ENCODE results near the gene CYP8B1.

Gene CYP8B1

DNA sequence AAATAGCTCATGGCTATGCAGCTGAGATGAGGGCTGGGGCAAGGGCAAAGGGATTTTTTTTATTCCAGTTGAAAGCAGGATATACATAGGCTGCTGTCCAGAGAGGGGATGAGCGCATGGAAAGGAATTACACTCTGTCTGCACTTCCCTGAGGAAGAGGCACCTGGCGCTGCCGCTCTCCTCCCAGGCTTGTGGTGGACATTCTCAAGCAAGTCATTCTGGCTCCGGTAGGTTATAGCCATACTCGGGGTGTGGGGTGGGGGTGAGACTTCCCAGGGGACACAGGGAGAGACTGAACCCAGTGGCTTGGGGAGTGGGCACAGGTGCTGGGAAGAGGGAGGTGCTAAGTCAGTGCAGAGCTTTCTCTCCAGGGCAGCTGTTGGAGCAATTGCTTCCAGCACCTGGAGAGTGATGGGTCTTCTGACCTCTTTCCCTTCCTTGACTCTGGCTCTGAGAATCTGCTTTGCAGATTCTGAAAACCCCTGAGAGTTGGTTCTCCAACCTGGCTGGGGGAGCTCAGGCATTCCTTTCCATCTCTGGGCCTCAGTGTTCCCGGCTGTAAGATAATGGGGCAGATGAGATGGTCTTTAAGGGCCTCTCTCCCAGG, 24.3 kb downstream of the CYP8B1 start:
- DNase-seq, result no peak

DNA sequence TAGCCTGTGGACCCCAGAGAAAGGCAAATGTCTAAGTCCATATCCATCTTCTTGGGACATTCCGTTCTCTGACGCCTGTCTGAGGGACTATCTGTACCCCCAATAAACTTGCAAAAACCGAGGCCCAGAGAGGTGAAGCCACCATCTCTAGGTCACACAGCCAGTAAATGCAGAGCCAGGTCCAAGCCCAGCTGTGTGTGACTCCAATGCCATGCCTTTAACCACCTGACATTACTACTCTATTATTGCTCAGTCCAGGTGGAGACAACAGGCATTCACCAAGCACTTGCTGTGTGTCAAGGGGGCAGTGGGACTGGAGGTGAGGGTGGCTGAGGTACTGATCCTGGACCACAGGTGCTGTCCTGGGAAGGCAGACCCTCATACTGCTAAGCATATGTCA, 25.4 kb downstream of the CYP8B1 start:
- DNase-seq, result no peak

DNA sequence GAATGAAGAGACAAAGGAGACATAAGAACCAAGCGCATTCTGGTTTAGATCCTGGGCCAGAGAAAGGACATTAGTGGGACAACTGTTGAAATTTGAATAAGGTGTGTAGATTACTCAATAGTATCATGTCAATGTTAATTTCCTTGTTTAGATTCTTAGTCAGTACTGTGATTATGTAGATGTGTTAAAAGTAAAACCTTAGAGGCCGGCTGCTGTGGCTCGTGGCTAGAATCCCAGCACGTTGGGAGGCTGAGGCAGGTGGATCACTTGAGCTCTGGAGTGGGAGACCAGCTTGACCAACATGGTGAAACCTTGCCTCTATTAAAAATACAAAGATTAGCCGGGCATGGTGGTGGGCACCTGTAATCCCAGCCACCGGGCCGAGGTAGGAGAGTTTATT, 26.7 kb downstream of the CYP8B1 start:
- no peak for DNase-seq

DNA sequence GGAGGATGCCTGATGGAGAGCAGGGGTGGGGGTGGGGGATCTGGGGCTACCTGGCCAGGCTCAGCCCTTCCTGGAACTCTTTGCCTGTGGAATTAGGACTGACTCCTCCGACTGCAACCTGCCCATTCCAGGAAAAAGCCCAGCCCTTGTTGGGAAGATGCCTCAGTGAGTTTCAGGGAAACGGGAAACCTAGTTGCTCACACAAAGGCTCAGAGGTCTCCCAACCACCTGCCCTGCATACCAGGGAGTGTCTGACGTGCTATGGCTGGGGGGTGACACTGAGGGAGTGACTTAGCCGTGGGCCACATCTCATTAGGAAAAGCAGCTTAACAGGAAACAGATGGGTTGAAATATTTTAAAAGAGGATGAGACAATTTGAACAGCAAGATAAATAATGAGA, 27.9 kb downstream of the CYP8B1 start:
- no peak for DNase-seq

DNA sequence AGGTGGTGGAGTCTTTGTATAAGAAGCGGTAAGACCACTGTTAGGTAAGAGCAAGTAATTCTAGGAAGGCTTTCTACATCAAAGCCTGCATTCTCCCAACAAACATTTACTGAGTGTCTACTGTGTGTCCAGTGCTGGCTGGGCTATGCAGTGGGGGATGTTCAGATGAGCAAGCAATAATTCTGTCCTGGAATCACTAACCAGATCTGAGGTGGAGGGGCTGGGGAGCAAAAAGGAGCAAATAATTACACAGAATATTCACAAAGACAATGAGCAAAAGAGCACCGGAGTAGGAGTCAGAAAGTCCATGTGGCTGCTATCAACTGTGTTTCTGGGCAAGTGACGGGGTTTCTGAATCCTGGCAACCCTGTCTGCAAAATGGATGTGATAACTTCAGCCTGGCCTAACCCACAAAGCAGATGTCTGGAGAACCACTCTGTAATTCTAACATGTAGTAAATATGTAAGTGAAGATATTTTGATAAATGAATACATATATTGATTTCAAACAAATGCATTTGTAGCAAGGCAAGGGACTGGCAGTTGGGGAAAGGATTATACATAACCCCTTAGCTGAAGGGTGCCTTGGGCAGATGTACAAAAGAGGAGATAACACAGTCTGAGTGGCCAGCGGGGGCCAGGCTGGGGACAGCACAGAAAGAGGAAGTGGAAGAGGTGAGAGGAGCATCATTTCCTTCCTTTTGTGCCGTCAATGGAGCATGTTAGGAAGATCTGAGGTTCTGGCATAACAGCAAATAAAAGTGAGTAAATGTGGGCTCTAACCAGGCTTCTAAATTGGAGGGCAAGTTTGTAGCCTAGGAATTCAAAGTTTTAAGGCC, 28.8 kb downstream of the CYP8B1 start:
- DNase-seq, result no peak

DNA sequence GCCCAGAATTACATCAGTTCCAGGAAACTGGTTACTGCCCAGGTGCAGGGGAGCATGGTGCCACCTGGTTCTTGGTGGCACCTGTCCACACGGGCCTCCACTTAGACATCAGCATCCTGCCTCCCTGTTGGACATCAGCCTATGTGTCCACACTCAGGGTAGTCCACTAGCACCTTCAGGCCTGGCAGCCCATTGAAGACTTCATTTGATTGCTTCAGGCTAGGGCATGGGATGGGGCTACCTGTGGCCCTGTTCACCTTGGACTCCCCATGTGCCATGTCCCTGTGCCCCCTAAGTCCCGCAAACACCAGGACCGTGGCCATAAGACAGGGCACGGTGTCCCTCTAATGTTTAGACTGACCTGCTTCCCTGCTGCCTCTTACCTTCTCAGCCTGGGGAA, 30.9 kb downstream of the CYP8B1 start:
- no peak for DNase-seq

DNA sequence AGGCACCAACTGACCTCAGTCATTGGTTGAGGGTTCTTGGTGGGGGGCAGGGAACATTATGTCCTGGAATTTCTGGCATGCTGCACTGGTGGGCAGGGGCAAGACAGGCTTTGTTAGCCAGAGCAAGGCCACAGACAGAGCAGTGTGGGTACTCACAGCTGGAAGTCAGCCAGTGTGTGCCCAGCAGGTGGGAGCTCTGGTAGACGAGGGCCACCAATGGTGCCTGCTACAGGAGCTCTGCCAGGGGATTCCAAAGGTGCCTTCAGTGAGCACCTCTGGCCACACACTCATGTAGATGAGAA, 31.3 kb downstream of the CYP8B1 start:
- no peak for DNase-seq

DNA sequence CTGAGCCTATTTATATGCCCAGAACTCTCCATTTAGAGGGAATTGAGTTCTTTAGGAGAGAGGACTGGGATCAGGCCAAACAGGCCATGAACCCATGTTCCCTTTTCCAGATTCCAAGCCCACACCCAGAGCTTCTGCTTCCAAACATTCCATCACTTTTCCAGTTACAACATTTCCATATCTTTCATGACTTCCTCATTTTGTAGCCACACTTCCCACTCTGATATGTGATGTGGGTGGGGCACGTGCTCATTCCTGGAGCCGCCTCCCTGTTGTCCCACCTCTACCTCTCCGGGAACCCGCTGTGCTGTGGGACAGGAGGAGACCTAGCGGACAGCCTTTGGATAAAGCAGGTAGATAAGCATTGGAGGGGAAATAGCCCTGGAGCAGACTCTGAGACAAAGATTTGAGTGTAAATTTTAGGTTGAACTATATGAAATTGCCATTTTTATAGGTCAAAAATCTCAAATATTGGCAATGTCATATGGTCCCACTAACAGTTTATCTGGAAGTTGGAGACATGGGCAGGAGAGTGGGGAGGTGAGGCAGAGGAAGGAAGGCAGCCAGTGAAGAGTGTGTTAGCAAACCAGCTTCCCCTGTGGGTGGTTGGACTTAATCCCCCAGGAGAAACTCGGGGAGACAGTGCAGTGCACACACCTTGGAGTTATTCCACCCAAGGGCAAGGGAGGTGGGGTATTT, 31.8 kb downstream of the CYP8B1 start:
- no peak for DNase-seq

DNA sequence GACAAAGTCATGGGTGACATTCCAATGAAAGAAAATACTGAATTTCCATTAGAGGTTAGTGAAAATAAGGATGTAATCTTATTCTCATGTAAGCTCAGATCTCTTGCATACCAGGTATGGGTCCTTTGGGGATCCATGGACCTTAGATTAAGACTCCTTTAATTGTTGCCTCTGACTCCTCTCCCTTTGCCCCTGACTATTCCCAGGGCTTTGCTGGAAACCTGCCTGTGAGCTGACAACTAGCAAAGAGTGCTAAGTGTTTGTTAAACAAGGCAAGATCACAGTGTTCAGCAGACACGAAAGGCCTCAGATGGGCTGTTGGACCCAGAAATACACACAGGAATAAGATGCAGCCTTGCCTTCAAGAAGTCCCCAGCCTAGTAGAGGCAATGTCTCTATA, 34.3 kb downstream of the CYP8B1 start:
- DNase-seq, result no peak

DNA sequence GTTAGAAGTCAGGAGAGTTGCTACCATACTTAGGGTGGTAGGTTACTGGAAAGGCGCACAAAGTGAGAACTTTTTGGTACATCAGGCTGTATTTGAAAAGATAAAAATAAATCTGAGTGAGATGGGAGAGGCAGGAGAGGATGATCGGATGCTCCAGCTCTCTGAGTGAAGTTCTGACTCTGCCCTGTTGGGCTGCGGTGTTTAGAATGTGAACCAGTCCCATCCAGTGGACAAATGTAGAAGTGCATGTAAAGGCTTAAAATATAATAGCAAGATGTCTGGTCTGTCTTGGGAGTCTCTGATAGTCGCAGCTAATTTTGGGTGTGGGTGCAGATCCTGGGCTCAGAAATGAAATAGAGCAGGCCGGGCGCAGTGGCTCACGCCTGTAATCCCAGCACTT, 36.1 kb downstream of the CYP8B1 start:
- peak; percentile 43 for DNase-seq

DNA sequence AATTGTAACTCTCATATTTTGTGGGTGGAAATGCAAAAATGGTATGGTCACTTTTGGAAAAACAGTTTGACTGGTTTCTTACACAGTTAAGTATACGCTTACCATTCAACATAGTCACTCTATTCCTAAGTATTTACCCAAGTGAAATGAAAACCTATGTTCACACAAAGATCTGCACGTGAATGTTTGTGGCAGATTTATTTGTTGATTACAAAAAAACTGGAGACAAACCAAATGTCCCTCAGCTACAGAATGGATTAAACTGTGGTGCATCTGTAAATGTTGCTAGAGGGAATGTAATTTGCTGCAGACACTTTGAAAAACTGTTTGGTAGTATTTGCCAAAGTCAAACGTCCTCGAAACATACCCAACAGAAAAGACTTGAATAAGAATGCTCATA, 37.1 kb downstream of the CYP8B1 start:
- no peak for DNase-seq

DNA sequence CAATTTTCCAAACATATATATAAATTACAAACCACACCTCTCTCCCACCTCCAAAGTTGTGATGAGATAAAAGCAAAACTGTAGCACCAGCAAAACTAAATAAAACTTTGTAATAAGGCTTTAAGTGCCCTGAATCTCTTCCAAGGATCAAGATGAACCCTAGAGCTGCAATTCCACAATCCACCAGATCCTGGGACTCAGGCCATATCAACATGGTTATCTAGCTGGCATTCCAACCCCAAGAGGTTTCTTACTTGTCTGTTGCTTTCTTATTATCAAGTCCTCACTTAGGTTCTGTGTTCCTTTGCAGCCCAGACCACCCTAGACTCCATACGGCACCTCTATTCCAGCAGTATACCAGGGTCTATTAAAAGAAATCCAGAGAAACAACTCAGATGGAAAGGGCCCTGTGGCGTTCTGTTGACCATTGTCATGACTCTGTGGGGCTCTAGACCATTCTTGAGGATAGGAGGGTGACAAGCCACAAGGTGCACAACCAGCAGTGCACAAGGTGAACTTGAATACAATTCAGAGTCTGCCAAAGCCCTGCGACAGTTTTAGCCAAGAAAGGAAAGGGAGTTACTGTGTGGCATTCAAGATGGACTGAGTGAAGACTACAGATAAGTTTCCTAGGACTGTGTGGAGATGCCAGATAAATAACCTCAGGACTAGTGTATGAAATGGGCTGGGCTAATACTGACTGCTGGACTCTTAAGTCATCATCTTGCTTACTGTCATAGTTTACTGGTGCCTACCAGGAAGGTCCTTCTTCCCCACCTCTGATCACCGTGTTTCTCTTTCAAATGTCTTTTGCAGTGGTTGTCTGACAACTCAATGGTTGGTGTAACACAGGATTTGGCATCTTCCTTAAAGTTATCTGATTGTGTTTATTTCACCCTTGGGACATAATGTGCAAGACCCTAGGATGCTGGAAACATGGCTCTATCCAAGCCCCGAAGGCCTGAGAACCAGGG, 39.2 kb downstream of the CYP8B1 start:
- DNase-seq, result no peak

DNA sequence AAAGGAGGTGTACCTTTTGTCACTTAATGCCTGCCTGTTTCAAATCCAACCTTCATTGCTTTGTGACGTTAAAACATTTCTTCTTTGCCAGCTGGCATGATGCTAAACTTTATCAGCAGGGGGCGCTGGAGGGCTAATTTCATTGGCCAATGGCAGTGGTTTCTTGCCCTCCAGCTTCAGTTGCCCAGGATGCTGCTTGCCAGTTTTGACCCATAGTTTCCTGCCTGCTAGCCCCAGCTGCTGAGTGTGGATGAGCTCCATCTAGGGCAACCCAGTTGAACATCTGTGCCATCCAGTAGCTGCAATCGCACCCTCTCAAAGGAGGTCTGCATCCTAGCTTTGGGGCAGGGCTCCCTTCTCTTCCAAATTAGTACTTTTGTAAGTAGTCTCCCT, 44.4 kb downstream of the CYP8B1 start:
- peak; percentile 43 for DNase-seq

DNA sequence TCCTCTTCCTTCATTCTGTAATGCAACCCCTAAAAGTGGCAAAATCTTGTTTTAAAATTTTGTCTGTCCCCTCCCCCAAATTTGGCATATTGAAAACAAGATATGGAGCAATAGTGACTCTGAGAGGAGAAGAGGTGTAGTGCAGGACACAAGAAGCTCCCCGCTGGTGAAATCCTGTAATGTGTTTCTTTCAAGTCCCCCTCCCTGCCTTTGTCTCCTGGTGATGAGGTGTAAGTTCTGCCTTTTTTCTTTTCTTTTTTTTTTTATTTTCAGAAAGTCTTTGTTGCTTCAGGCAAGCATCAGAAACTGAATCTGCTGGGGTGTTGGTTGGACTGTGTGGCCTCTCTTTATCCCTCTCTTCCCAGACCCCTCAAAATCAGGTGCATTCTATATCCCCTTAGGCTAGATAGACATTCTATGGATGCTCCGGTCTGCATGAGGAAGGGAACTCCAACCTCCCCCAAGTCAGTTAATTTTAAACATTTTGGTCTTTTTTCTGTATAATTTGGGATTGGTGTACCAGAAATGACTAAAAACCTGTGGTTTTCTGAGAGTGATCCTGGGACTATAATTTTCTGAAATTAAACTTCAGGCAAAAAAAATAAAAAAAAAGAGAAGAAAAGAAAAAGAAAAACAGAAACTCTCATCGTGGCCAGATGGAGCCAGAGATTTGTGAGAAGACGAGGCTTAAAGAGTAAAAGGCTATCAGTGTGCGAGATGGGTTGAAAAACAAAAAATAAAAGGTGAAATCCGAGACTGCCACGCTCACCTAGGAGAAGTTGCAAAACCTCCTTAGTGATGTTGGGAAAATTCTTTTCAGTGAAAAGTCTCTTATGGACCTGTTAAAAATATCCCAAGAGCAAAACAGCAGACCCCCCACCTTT, 45.0 kb downstream of the CYP8B1 start:
- peak; percentile 30 for DNase-seq

DNA sequence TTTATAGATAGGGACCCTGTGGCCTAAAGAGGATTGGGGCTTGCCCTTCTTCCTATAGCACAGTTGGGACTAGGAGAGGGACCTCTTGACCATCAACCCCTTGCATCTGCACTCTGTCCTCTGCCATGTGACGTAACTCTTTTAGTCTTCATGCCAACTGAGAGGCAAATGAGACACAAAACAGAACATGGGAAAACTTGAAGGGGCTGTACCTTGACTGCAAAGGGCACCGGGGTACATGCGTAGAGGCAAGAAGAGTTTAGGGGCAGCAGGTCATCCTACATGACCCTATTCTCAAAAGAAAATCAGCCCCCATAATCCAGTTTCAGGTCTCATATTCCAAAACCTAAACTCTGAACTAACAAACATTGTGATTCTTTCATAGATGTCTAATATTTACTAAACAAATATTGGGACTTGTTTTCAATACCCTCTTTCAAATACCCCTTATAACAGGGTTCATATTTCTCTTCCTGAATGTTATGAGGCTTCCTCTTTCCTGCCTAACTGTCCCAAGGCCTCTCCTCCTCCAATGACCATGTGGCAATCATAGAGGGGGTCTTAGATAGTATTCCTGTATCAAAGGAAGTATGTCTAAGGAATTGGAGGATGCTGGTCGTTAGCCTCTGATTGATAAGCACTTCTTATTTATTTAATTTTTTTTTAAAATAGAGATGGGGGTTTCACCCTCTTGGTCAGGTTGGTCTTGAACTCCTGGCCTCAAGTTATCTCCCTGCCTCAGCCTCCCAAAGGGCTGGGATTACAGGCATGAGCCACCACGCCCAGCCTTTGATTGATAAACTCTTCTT, 45.8 kb downstream of the CYP8B1 start:
- DNase-seq, result no peak

DNA sequence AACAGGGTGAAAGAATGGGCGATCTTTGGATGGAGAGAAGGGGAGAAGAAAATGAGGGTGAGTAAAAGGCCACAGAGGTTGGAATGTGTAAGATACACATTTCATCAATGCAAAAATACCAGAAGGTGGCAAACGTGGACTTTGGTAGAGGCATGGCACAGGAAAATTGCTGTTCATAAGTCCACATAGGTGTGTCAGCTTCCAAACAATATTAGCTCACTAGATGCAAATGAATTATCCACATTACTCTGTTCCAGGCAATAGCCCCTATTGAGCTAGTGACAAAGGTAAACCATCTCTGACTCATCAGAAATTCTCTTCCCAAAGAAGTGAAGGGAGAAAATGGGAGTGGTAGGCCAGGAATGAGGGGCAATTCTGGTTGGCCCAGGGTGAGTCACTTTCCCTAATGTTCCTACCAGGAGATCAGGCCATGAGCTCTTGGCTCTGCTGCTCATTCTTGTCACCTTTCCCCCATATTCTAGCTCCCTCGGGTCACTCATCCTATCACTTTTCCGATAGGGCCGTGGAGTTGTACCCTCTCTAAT, 46.5 kb downstream of the CYP8B1 start:
- no peak for DNase-seq

DNA sequence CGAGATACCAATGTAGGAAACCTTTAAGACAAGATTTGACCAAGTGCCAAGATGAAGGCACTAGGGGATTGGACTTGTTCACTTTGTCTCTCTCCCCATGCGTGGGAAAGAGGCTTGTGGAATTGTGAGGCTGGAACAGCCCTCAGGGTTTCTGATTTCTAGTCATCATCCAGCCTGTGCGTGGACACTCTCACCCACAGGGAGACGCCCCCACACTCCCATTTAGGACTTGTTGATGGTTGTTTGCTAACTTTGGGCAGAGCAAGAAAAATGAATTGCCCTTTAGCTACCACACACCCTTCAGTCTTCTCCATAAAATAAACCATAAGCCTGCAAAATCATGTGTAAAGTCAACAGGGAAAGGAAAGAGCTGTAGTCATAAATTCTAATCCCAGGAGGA, 48.0 kb downstream of the CYP8B1 start:
- DNase-seq, result no peak

DNA sequence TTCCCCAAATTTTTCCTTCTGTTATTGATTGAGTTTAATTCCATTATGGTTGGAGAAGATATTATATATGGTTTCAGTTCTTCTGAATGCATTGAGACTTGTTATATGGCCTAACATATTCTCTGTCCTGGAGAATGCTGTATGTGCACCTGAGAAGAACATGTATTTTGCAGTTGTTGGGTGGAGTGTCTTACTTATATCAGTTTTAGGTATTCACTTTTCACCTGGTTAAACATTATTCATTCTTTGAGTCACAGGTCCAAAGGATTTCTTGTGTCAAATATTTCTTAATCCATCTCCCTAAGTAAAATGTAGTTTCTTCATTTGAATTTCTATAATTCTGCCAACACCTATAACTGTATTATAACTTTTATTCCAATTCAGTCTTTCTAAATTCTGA, 48.7 kb downstream of the CYP8B1 start:
- no peak for DNase-seq

DNA sequence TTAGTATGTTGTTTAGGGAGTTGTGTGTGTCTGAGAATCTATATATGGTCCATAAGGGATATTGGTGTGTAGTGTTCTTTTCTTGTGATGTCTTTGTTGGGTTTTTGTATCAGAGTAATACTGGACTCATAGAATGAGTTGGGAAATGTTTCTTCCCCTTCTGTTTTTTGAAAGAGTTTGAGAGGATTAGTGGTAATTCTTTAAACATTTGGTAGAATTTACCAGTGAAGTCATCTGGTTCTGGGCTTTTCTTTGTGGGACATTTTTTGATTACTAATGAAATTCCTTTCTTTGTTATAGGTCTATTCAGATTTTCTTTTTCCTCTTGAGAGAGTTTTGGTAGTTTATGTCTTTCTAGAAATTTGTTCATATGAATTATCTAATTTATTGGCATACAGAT, 49.5 kb downstream of the CYP8B1 start:
- DNase-seq, result no peak

DNA sequence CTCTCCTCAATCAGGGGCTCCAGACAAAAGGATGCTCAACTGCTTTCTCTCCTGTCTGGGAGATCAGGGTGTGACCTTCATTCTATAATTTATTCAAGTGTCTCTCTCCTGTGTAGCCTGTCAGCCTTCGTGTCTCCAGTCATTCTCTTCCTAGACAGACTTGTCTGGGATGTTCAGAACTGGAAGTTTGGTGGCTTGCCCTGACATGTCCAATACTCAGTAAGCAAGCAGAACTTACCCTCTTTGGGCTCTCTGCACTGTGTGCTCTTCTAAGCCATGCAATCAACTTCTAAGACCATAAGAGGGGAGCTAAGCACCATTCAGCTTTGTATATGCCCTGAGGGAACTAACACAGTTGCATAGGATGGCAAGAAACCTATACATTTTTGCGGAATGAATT, 52.3 kb downstream of the CYP8B1 start:
- no peak for DNase-seq

DNA sequence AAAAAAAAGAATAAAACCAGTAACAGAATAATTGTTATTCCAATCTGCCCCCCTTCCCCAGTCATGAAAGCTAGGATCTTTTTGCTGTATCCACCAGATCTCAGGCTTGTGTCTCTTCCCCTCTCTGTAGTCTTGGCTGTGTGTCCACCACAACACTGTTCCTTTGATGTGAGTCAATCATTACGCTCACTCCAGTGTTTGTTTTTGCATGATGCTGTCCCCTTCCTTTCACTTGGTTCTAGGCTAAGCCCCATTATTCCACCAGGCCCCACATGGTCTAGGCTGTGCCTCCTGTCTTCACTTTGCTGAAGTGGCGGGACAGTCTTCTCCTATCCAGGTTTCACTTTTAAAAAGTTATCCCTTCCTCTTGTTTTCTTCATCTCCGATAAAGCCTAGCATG, 52.9 kb downstream of the CYP8B1 start:
- DNase-seq, result no peak

Data from SHP77 treated with DMSO at 0.1 percent for 48 hours (cell line).